ENCODE measurements around the gene TMEM245.
"Not testable (repeated sequence)": the region's sequence is repeated elsewhere in the genome, so short reads cannot be mapped to it uniquely, and the experiment has no call there.

Gene TMEM245

DNA sequence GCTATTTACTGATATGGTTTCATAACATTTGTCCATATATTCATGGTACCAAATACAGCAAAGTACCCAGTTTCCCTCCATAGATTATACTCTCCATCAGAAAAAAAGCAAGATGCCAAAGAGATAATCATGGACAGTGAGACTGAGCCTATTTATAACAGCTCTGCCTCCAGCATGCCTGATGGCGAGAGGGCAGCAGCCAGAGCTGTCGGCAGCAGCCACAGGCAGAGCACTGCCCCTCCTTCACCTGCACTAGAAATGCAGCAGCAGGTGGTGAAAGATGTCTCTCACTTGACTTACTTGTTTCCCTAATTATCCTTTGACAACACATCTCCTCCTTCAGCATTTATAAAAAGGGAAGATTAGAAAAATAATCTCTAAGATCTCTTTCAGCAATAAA lies 138.9 kb downstream of the TMEM245 start:
- no peak for DNase-seq

DNA sequence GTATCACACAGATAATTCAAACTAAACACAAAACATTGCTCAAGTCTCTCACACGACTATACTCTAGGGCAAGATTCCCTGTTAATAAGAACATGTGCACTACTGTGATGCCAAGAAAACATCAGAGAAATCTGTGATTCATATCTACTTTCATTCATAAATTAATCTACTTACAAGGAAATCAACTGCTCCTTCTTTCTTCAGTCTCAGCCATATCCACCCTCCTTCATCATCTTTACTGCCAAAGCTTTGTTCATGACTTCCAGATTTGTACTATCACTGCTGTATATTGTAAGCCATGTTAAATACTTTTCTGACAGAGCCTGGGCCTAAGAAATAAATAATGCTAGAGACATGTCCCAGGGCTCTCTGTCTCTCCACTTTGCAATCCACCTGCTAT lies 141.5 kb downstream of the TMEM245 start:
- no peak for DNase-seq

DNA sequence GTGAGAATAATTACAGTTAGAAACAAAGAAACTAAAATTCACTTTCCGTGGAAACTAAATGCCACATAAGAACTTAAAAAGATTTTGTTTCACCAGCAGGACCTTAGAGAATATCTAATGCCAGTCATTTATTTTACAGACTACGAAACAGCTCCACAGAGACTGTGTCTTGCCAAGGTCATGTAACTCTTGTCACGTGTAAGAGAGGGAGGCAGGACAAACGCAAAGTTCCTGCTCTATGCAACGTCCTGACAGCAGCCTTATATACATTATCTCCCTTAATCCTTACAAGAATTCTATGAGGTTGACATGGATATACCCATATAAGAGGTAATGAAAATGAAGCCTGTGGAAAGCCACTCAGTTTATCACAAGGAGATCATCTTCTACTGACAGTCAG lies 145.9 kb downstream of the TMEM245 start:
- no peak for DNase-seq

DNA sequence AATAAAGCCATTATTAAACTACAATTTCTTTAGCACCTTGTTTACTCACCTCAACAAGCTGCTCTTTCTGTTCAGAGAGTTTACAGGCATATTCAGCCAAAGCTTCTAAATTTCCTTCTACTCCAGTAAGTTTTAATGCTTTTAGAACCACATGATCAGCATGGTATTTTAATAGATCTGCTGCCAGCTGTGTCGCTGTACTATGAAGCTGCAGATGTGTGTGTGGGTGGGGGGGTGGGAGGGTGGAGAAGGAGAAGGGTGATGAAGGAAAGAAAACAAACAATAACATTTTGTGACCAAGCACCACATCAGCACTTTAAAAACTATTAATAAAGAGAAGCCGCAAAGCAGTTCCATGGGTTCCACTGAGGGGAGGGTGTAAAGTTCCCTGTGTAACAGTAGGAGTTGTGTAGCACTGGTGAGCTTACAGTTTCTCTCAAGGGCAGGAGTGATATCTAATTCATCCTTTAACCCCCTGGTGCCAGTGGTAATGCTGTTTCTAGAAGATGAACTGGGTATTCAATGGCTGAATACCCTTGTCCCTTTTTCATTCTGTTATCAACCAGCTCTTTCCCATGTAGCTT lies 147.0 kb downstream of the TMEM245 start:
- no peak for DNase-seq

DNA sequence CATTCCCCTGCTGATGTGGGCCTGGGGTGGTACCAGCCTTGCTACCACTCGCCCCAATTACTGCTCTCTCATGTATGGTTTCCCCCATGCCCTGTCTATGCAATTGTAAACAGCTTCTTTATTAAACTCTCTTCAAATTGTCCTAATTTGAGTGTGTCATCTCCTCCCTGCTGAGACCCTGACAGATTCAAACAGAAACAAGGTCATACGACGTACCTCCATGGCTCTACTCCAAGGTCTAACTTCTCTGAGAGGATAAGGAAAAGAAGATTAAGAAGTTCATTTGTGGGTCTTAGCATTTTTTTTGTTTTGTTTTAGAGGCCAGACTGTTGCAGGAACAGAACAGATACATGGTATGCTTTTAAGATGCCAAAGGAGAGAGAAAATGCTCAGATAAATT lies 147.6 kb downstream of the TMEM245 start:
- DNase-seq = no peak

DNA sequence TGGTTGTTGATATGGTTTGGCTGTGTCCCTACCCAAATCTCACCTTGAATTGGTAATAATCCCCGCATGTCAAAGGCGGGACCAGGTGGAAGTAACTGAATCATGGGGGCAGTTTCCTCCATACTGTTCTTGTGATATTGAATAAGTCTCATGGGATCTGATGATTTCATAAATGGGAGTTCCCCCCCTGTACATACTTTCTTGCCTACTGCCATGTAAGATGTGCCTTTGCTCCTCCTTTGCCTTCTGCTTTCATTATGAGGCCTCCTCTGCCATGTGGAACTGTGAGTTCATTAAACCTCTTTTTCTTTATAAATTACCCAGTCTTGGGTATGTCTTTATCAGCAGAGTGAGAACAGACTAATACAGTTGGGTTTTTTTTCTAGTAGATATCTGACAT lies 148.4 kb downstream of the TMEM245 start:
- not testable (repeated sequence) for DNase-seq

DNA sequence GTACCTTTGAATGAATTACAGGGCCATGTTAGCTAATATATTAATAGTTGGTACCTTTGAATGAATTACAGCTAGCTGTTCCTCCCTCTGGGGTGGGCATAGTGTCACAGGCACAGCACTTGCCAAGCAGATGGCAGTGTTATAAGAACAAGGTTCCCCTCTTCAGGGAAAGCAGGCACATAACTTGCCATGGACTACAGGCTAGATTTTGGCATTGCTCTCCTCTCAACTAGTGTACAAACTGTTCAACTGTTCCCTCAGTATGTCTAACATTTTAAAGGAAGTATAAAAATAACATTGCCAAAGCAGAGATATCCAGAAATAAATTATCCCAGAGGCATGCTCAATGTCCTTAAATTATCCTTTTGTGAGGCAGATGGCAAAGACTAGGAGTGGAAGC lies 151.8 kb downstream of the TMEM245 start:
- DNase-seq = no peak
